ENCODE results near the gene PAK2.

DNA sequence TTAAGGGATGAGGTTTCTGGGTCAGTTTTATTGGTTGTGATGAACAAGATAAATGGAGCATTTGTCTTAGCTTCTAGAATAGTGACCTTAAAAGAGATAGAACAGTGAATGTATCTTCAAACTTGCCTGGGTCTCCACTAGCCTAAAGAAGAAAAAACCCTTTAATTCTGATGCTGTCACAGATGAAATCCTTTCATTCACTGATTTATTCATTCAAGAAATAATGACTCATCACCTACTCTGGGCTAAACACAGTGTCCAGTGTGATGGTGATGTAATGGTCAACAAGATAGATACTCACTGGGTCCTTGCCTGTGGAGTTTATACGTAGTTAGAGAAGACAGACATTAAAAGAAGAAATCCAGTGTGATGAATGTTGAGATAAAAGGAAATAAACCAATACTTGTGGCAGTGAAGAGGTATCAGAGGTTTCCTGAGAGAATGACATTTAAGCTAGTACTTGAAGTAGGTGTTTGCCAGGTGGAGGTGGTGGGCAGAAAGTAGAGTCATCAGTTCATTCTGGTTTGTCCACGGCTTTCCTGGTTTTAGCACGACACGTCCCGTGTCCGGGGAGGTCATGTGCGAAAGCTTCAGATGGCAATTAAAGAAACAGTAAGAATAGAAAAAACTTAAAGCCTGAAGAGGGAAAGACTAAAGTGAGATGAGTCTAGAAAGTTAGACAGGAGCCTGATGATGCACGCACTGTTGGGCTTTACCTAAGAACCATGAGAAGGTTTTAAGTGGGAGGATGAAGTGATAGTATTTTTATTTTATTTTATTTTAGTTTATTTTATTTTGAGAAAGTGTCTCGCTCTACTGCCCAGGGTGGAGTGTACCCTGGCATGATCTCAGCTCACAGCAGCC lies 18.5 kb downstream of the PAK2 start:
- TF ChIP-seq CTCF (IDR thresholded peaks at IDR 0.05) = no peak
- TF ChIP-seq EZH2phosphoT487 (IDR thresholded peaks at IDR 0.05) = no peak
- no peak for TF ChIP-seq EZH2 (IDR thresholded peaks at IDR 0.05)

Data from neural progenitor cell (in vitro differentiated cells).